Stimulated activated CD8-positive, alpha-beta memory T cell treated with anti-CD3 and anti-CD28 coated beads, Interleukin-7, amount 100 ng/mL, for 24 hours (primary cell): Measurements from ENCODE around the gene LHX6.
A peak's percentile ranks its signal among the peaks of the same experiment; 100 is the strongest.

Source experiments
- DNase-seq: peaks from one replicate; pipeline ENCODE4 v3.0.0-alpha.2; 2020; ENCODE audit warnings: low read depth

LHX6 gene

DNA sequence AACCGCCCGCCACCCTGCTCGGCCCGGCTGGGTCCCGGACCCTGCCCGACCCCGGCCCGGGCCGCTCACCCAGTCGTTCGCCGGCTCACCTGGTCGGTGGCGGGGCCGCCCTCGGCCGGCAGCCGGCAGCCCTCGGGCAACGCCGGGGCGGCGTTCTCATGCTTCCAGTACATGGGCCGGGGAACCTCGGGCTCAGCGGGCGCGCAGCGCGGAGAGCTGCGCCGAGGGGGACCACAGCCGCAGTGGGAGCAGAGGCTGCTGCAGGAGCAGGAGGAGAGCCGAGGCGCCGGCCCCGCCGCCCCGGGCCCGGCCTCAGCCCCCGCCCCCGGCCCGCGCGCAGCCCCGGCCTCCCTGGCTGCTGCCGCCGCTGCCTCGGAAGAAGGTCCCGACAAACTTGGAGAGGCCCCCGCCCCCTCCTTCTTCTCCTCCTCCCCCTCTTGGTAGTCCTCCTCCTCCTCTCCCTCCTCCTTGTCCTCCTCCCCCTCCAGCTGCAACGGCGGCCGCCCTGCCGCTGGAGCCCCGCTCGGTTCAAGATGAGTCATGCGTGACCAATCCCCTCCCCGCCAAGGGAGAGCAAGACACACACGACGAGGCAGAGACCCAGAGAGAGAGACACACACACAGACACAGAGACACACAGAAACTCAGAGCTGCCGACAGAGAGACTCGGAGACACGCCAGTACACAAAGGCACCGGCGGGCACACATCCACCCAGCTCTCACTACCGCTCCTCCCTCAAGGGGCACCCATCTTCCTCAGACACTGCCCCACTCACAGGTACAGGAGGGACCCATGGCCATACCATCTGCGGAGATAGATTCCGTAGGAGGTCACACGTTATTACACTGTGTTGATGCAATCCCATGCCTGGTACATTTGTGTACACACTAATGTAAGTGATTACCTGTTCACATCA, at the start of gene LHX6:
Gene LHX6, minus strand, starts transcription at position 390 of the 917 bp plus-strand sequence. Its CDS starts 217 bp downstream, at position 173.
- DNase-seq: no peak

DNA sequence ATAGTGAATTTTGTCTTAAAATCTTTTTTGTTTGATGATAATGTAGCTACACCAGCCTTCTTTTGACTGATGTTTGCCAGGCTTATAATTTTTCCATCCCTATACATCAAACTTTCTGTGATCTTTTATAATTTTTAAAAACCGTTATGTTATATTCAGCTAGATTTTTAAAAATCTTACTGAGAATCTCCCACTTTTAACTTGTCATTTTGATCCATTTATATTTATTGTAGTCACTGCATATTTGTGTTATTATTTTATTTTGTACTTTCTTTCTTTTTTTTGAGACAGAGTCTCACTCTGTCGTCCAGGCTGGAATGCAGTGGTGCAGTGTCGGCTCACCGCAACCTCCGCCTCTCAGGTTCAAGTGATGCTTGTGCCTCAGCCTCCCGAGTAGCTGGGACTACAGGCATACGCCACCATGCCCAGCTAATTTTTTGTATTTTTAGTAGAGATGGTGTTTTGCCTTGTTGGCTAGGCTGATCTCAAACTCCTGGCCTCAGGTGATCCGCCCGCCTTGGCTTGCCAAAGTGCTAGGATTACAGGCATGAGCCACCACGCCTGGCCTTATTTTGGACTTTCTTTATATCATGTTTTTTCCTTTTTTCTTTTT, 48.6 kb upstream of the LHX6 start:
- DNase-seq: no peak

DNA sequence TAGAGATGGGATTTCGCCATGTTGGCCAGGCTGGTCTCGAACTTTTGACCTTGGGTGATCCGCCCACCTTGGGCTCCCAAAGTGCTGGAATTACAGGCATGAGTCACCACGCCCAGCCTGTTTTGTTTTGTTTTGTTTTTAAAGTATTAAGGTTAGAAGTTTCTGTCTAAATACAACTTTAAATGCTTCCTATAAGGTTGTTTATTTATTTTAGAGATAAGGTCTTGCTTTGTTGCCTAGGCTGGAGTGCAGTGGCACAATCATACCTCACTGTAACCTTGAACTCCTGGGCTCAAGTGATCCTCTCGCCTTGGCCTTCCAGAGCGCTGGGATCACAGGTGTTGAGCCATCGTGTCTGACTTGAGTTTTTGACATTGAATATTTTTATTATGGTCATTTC, 47.3 kb upstream of the LHX6 start:
- DNase-seq: no peak

DNA sequence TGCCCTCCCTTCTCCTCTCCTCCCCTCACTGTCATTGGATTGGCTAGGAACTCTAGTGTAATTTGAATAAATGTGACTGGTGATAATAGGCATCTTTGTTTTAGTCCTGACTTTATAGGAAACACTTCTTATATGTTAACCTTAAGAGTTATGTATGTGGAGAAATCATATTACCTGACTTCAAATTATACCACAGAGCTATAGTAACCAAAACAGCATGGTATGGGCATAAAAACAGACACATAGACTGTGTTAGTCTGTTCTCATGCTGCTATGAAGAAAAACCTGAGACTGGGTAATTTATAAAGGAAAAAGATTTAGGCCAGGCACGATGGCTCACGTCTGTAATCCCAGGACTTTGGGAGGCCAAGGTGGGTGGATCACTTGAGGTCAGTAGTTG, 45.3 kb upstream of the LHX6 start:
- DNase-seq: no peak

- DNase-seq: no peak
Observed at GRCh38 chr9:122268041-122268814, 39.5 kb upstream of the LHX6 start.

DNA sequence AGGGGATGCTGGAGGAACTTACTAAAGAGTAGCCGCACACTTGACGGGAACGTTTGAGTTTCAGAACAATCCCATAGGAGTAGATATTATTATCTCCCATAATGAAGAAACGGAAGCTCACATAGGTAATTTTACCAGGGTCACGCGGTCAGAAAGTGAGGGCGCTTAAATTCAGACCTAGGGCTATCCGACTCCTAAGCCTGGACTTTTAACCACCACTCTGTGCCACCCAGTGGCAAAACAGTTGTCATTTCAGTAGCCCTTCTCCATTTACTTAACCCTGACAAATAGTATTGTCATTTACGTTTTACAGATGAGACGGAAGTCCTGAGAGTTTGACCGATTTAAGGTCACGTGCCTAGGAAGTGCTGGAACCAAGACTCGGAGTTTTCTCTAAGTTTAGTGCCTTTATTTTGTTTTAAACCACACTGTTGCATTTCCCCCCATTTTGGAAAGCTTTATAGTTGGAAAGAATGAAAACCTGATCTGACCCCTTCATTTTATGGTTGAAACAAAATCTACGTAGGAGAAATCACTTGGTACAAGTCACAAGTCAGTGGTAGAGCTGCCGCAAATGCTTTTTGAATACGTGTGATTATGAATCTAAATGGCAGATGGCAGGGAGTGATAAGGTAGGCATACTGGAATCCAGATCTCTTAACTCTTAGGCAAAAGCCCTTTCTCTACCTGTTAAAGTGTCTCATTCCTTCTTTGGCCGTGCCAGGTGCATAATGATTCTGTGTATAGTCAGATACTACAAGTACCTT, 36.6 kb upstream of the LHX6 start:
- DNase-seq: no peak

DNA sequence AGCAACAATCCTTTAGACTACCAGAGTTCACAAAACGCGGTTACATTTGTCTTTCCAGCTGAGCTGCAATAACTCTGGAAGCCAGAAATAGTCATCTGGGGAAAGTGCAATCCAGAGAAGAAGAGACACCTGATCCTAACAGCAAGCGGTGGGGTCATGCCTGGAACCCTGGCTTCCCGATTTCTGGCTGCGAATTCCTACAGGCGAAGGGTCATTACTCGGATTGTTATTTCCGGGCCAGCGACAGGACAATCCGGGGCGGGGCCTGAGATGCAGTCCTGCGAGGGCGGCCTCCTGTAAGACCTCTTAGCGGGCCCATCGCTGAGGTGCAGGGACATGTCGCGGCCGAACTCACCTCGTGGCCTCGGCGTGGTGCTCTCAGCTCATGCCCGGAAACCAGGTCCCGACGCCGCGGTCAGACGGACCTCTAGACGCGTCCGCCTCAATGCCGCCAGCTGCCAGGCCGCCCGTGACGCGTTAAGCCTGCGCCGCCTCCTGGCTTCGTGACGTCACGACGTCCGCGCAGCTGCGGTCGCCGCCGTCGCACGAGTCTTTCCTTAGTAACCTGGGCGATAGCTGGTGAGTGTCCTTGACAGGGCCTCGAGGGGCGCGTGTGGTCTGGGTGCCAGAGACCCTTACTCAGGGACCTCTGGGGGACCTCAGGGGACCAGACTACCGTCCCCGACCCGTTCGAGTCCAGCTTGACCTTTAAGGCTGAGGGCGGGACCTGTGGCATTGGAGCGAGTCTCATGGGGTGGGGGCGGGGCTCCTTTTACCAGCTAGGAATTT, 35.8 kb upstream of the LHX6 start, which contains the start of the genes MRRF and RBM18:
Gene MRRF, plus strand, starts transcription at position 523 of the 789 bp plus-strand sequence. CDS start 6,010 bp downstream, outside the sequence.
Gene RBM18, minus strand, starts transcription at position 481 of the 789 bp plus-strand sequence. CDS start 3,348 bp downstream, outside the sequence.
- DNase-seq: peak; percentile 85

DNA sequence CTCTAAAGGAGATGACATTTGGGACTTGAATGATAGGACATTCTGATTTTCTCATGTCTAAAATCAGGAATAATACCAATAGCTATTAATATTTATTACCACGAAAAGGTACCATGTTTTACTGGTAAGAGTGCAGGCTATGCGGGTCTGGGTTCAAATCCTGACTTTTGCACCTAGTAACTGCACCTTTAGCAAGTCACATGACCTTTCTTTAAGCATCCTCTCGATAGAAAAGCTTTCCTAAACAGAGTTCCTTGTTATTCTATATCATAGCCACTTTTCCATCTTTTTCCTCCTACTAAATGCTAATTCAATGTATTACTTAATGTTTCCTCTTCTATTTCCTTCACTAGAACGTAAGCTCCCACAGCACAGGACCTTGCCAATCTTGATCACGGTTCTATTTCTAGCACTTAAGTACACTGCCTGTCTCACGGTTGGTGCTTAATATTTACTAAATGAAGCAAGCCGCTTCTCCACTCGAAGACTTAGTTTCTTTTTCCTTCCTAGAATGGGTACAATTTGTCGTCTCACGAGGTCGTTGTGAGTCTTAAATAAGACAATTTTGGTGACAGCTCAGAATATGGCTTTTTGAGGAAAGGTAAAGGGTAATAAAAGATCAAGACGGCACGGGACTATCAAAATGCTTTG, 35.1 kb upstream of the LHX6 start:
- no peak for DNase-seq

- DNase-seq: no peak
Observed at GRCh38 chr9:122262073-122262472, 33.3 kb upstream of the LHX6 start.

GRCh38 chr9:122261469-122261881, 32.7 kb upstream of the LHX6 start:
- DNase-seq: no peak

- DNase-seq: no peak
Observed at GRCh38 chr9:122258886-122259415, 30.2 kb upstream of the LHX6 start.

- no peak for DNase-seq
Observed at GRCh38 chr9:122256206-122256605, 27.4 kb upstream of the LHX6 start.

- no peak for DNase-seq
Observed at GRCh38 chr9:122254761-122255160, 26.0 kb upstream of the LHX6 start.

DNA sequence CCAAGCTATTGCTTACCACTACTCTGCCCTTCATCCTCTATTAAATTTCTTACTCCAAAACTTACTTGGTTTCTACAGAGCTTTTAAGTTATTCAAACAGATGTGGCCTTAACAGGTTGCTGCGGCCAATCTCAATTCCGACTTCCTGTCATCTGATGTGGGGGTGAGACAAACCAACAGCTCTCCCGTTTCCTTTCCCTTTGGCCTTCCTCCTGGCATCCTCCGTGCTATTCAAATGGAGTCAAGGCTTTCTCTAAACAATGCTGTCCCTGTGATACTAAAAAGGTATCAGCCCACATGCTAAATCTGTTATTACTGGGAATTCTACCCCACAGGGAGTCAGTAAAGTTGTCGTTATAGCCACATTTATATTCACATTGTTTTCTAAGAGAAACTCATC, 24.0 kb upstream of the LHX6 start:
- DNase-seq: no peak

DNA sequence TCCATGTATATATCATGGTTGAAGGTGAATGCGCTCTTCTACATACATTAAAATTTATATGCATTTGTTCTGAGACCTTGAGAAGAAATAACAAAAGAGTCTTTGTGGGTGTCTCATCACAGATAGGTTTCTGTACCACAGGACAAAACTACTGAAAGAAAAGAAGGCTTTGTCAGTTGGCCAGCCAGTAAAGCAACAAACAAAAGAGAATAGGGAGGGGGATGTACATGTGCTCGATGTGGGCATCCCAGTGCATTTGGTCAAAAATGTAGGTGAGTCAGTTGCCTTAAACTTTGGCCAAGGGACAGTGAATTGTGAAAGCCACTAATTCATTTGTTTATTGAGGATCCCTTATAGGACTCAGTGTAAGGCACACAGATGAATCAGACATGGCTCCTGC, 22.6 kb upstream of the LHX6 start:
- no peak for DNase-seq

DNA sequence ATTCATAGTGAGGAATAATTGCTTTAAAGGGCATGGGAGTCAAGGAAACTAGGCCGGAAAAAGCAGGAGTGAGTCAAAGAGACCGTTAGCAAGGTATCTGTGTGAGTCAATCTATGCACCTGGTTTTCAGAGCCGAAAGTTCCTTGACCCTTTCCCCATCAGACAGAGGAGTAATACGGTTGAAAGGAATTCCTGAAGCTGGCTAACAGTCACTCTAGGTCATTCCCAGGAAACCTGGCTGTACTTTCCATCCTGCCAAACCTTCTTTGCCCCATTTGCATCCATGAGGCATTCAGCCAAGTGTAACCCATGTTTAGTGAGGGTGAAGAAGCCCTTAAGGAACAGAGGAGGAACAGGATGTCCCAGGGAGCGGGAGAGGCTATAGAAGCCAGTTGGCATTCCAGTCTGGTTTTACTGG, 19.7 kb upstream of the LHX6 start:
- no peak for DNase-seq

- no peak for DNase-seq
Observed at GRCh38 chr9:122246666-122247065, 17.9 kb upstream of the LHX6 start.

- DNase-seq: no peak
Observed at GRCh38 chr9:122244349-122244748, 15.6 kb upstream of the LHX6 start.

DNA sequence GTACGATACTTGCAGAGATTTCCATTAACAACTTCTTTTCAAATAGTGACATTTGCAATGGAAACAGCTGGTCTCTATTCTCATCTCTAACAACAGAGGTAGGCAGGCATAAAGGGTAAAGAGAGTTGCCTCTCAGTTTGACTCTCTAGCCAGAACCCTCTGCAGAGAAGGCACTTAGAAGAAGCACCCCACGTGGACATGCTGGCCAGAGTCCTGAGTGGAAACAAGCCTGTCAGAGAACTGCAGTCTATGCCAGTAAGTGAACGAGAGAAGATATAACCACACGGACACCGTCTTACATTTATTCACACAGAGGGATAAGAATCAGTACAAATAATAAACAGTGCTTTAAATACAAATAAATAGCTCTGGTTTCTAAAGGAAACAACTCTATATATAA, 11.0 kb upstream of the LHX6 start:
- DNase-seq: no peak

- no peak for DNase-seq
Observed at GRCh38 chr9:122236681-122237080, 7.9 kb upstream of the LHX6 start.
